Body of pancreas (tissue), 4 donors: ENCODE measurements around the gene CHCHD3. TPM values are rescaled to one million over a fixed set of nuclear protein-coding genes. Genes with fewer than 3 reads are reported as not detected.

Experiments
- ATAC-seq: fragments of 150-250 bp; one replicate; pipeline ENCODE4 v1.9.1; 2016
- DNase-seq, 4 donors: peaks; one replicate each; pipeline ENCODE4 v3.0.0-alpha.2; 2019
- H3K27ac ChIP-seq, 4 donors: fragments of 200-600 bp; sonication (generic); 1 replicate in 3 of 4; 2 replicates in 1 of 4; pipeline versions ENCODE4 v1.5.1 to v1.6.1; 2016 to 2019; ENCODE audit warnings: mild to moderate bottlenecking in 1 of 4, mixed read lengths in 1 of 4, moderate library complexity in 1 of 4
- H3K27me3 ChIP-seq, 2 donors: fragments of 200-600 bp; sonication (generic); one replicate each; pipeline ENCODE4 v1.6.0; 2016; ENCODE audit warnings: mild to moderate bottlenecking in 1 of 2
- H3K36me3 ChIP-seq, 2 donors: fragments of 200-600 bp; sonication (generic); replicated peaks in 1 of 2; 2 replicates each; pipeline ENCODE4 v1.5.1; 2016; ENCODE audit warnings: low read depth in 2 of 2; ENCODE audit not compliant: insufficient read depth in 1 of 2
- H3K4me1 ChIP-seq: fragments of 200-600 bp; sonication (generic); one replicate; pipeline ENCODE4 v1.6.0; 2016
- H3K4me3 ChIP-seq, 2 donors: fragments of 200-600 bp; sonication (generic); 1 replicate in 1 of 2; 2 replicates in 1 of 2; pipeline ENCODE4 v1.5.1; 2016 to 2019
- H3K9me3 ChIP-seq, 3 donors: fragments of 200-600 bp; sonication (generic); 1 replicate in 2 of 3; 2 replicates in 1 of 3; pipeline ENCODE4 v1.5.1; 2016
- POLR2A ChIP-seq, 3 donors: fragments of 450-650 bp; IDR thresholded peaks; one replicate each; pipeline ENCODE4 v1.6.1; 2016; ENCODE audit warnings: antibody characterized with exemption in 3 of 3, mild to moderate bottlenecking in 2 of 3
- WGBS, 2 donors: methylation state at CpG; one replicate each; pipeline ENCODE4 v1.1.5; 2017; 5-methylcytosine and 5-hydroxymethylcytosine counted together
- intact Hi-C: fragments of 100-400 bp; cut with DNase I; formaldehyde crosslinking; loops from one replicate; pipeline ENCODE4 v1.15.1; 2023
- total RNA-seq, 2 donors: library from RNA; depleted of rRNA; stranded (reverse); fragments of >200 nt; gene quantifications; one replicate each; pipeline ENCODE4 v1.1.0, GENCODE V29; 2016
- TF ChIP-seq, protein P1 (sequence below), 7 experiments: fragments of 450-650 bp in 4 of 7; fragments of 200-600 bp in 3 of 7; sonication (generic) in 3 of 7; IDR thresholded peaks; one replicate each; pipeline ENCODE4 v1.5.1; 2016 to 2019; ENCODE audit warnings: antibody characterized with exemption in 7 of 7

CHCHD3 gene
- total RNA-seq, 2 donors from 2014 or later = 24.4 to 32.6 TPM

DNA sequence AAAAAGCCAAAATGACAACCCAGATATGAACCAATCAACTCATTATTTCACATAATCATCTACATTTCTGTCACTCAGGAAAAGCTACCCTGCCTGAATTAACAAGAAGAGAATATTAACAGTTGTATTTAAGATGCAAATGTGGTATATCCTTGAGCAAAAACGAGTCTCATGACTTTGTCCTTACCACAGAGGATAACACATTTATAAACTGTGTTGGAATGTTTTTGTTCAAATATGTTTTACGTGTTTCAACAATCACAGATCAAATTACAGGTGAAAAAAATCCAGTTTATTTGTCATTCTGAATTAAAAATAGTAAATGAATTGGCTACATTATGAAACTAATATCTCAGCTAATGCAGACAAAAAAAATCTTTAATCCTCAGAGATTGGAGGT is 34.6 kb downstream of the CHCHD3 start:
- no peak for TF ChIP-seq POLR2A (IDR thresholded peaks at IDR 0.05)
- TF ChIP-seq, protein P1, sequence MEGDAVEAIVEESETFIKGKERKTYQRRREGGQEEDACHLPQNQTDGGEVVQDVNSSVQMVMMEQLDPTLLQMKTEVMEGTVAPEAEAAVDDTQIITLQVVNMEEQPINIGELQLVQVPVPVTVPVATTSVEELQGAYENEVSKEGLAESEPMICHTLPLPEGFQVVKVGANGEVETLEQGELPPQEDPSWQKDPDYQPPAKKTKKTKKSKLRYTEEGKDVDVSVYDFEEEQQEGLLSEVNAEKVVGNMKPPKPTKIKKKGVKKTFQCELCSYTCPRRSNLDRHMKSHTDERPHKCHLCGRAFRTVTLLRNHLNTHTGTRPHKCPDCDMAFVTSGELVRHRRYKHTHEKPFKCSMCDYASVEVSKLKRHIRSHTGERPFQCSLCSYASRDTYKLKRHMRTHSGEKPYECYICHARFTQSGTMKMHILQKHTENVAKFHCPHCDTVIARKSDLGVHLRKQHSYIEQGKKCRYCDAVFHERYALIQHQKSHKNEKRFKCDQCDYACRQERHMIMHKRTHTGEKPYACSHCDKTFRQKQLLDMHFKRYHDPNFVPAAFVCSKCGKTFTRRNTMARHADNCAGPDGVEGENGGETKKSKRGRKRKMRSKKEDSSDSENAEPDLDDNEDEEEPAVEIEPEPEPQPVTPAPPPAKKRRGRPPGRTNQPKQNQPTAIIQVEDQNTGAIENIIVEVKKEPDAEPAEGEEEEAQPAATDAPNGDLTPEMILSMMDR (IDR thresholded peaks at IDR 0.05) = no peak
- DNase-seq = no peak
- Histone ChIP-seq H3K36me3 (no peaks in the 10 kb centered on the region), H3K27me3 (no peaks in the 10 kb centered on the region), H3K4me1 (peaks cover 8% of the 10 kb centered on the region), H3K4me3 (no peak overlapping the region), H3K9me3 (no peaks in the 10 kb centered on the region), H3K27ac (no peak overlapping the region)
- no peak for ATAC-seq
- intact Hi-C loops = no loop called here
- 24 to 48% methylated on average over 2 of the region's 2 CpGs for WGBS, 2 donors

DNA sequence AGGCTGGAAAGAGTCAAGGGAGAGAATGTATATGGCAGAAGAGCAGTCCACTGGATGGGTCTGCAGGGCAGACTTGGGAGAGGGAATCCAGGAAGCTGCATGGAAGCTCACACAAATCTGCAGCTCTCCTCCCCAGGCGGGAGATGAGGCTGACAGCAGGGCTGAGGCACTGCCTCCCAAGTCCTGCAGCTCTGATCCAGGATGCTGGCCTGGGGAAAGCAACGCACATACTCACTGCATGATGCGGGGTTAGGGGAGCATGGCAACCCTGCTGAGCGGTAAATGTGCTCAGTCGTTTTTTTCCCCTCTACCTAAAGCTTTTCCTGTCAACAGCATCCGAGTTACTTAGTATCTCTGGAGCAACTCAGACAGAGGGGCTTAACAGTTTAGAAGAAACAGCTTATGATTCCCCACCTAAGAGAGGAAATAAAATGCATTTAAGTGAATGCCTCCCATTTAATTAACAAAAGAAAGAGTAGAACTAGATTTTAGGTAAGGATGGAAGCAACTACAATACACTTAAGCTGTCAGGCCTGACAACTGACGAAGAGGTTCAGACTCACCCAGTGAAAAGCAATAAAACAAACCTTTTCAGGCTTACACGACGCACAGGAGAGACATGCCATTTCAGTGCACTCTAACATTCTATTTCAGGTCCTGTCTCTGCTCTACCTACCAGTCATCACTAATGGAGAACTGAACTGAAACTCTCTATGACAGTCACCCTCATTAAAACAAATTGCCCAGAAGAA is 37.0 kb downstream of the CHCHD3 start:
- Histone ChIP-seq H3K27ac (no peak overlapping the region), H3K4me3 (no peak overlapping the region), H3K36me3 (no peaks in the 10 kb centered on the region), H3K27me3 (no peaks in the 10 kb centered on the region), H3K9me3 (no peaks in the 10 kb centered on the region), H3K4me1 (no peaks in the 10 kb centered on the region)
- intact Hi-C loops = no loop called here
- ATAC-seq (no peak), DNase-seq (no peak)
- TF ChIP-seq POLR2A (IDR thresholded peaks at IDR 0.05) = no peak
- TF ChIP-seq, protein P1 (IDR thresholded peaks at IDR 0.05) = no peak
- 90% methylated on average over 9 of the region's 9 CpGs for WGBS, 2 donors

DNA sequence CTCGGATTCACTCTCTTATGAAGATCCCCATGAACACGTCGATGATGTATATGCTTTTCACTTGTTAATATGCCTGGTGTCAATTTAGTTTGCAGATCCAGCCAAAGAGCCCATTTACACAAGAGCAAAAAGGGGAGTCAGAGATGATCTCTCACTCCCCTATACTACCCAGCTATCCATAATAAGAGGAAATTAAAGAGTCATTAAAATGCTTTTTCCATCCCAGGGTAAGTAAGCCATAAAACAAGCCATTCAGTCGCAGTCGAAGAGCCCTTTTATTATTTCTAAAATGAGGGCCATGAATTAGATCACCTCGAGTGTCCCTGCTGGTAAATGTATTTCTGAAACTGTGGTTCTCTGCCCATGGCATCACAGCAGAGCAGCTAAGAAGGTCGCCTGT is 41.2 kb downstream of the CHCHD3 start:
- H3K27me3 ChIP-seq = no peaks in the 10 kb centered on the region
- ATAC-seq (no peak), DNase-seq (no peak)
- WGBS, 2 donors = 96 to 97% methylated on average over 7 of the region's 7 CpGs
- H3K36me3 ChIP-seq = no peaks in the 10 kb centered on the region
- no peaks in the 10 kb centered on the region for H3K9me3 ChIP-seq
- H3K4me3 ChIP-seq = no peak overlapping the region
- no peak overlapping the region for H3K27ac ChIP-seq
- intact Hi-C loops = no loop called here
- TF ChIP-seq POLR2A (IDR thresholded peaks at IDR 0.05) = no peak
- TF ChIP-seq, protein P1 (IDR thresholded peaks at IDR 0.05) = no peak
- H3K4me1 ChIP-seq = no peaks in the 10 kb centered on the region

DNA sequence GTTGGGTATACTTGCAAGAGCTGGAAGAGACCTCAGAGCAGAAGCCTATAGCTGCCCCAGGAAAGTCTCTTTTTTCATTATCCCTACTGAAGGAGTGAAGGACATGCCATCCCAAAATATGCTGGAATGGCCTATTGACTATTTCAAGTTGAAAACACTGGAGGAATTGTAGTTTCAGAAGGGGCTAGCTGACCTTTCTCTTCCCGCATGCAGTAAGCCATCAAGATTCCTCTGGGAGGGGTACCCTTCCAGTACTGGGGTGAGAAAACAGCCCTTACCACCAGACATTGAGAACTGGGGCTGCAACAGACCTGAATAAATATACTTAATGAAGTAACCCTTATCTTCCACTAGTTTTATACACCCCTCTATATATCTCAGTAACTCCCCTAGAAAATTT is 41.7 kb downstream of the CHCHD3 start:
- no peak for DNase-seq
- H3K36me3 ChIP-seq = no peaks in the 10 kb centered on the region
- H3K4me3 ChIP-seq = no peak overlapping the region
- TF ChIP-seq, protein P1 (IDR thresholded peaks at IDR 0.05) = no peak
- H3K9me3 ChIP-seq = no peaks in the 10 kb centered on the region
- no peak overlapping the region for H3K27ac ChIP-seq
- H3K27me3 ChIP-seq = no peaks in the 10 kb centered on the region
- intact Hi-C loops = no loop called here
- no peak for ATAC-seq
- no peaks in the 10 kb centered on the region for H3K4me1 ChIP-seq
- 92 to 100% methylated on average over 1 of the region's 1 CpG for WGBS, 2 donors

DNA sequence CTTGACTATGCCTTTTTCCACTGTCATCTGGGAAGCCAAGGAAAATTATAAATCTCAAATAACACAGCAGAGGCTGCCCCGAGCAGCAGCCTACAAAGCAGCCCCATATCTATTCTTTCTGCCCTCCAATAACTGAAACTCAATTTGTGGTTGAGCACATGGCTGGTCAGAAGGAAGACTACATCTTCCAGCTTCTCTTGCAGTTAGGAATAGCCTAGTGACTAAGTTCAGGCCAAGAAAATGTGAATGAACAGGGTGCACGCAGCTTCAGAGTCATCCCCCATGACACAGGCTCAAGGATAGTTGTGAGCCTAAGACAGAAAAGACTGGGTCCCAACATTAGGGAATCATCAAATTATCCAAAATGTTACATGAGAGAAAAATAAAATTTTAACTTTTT is 42.3 kb downstream of the CHCHD3 start:
- intact Hi-C loops = no loop called here
- H3K27ac ChIP-seq = no peak overlapping the region
- 89 to 94% methylated on average over 2 of the region's 2 CpGs for WGBS, 2 donors

More for the DNA sequence above, 42.3 kb downstream of the CHCHD3 start:
- H3K4me1 ChIP-seq = no peaks in the 10 kb centered on the region
- H3K9me3 ChIP-seq = no peaks in the 10 kb centered on the region
- TF ChIP-seq, protein P1 (IDR thresholded peaks at IDR 0.05) = no peak
- no peak for TF ChIP-seq POLR2A (IDR thresholded peaks at IDR 0.05)
- DNase-seq (no peak), ATAC-seq (no peak)
- no peak overlapping the region for H3K4me3 ChIP-seq
- H3K36me3 ChIP-seq = no peaks in the 10 kb centered on the region
- H3K27me3 ChIP-seq = no peaks in the 10 kb centered on the region
